Upper lobe of left lung (tissue), 6 donors: ENCODE measurements around the gene DCAF17. TPM values are rescaled to one million over a fixed set of nuclear protein-coding genes. Genes with fewer than 3 reads are reported as not detected.
"Not testable (repeated sequence)": the region's sequence is repeated elsewhere in the genome, so short reads cannot be mapped to it uniquely, and the experiment has no call there.

Source experiments
- ATAC-seq, 2 donors: fragments of 200-7000 bp; cut with Tn5 transposase; one replicate each; pipeline ENCODE4 v1.9.1; 2022; ENCODE audit warnings: mild to moderate bottlenecking in 2 of 2, moderate library complexity in 2 of 2; ENCODE audit not compliant: low FRiP score in 2 of 2
- DNase-seq, 2 donors: peaks; one replicate each; pipeline ENCODE4 v3.0.0-alpha.2; 2019 to 2020
- H3K27ac ChIP-seq, 4 donors: fragments of 200-600 bp; sonication (generic); one replicate each; pipeline ENCODE4 v1.5.1; 2016 to 2019
- H3K27me3 ChIP-seq, 4 donors: fragments of 200-600 bp; sonication (generic); one replicate each; pipeline ENCODE4 v1.5.1; 2017 to 2019
- H3K36me3 ChIP-seq, 4 donors: fragments of 200-600 bp; sonication (generic); one replicate each; pipeline ENCODE4 v1.5.1; 2016 to 2019
- H3K4me1 ChIP-seq, 4 donors: fragments of 200-600 bp; sonication (generic); one replicate each; pipeline ENCODE4 v1.5.1; 2018 to 2019
- H3K4me3 ChIP-seq, 4 donors: fragments of 200-600 bp; sonication (generic); one replicate each; pipeline ENCODE4 v1.5.1; 2017 to 2019; ENCODE audit warnings: mild to moderate bottlenecking in 2 of 4, moderate library complexity in 1 of 4
- H3K9me3 ChIP-seq, 4 donors: fragments of 200-600 bp; sonication (generic); one replicate each; pipeline ENCODE4 v1.5.1; 2018 to 2019
- CTCF ChIP-seq, 6 experiments: fragments of 450-650 bp in 4 of 6; fragments of 200-600 bp in 2 of 6; sonication (generic) in 2 of 6; IDR thresholded peaks; one replicate each; pipeline ENCODE4 v1.5.1; 2016 to 2019; ENCODE audit warnings: antibody characterized with exemption in 6 of 6
- EP300 ChIP-seq, 4 donors: sonication (generic); formaldehyde crosslinking; IDR thresholded peaks; one replicate each; pipeline ENCODE4 v1.5.1; 2017; ENCODE audit warnings: antibody characterized with exemption in 4 of 4, control low read depth in 2 of 4
- POLR2A ChIP-seq, 4 donors: fragments of 450-650 bp; IDR thresholded peaks; one replicate each; pipeline ENCODE4 v1.5.1; 2016 to 2017; ENCODE audit warnings: antibody characterized with exemption in 4 of 4, mild to moderate bottlenecking in 2 of 4
- POLR2AphosphoS5 ChIP-seq, 2 donors: sonication (generic); formaldehyde crosslinking; IDR thresholded peaks; one replicate each; pipeline ENCODE4 v1.5.1; 2017; ENCODE audit warnings: antibody characterized with exemption in 2 of 2
- WGBS, 2 donors: methylation state at CpG; one replicate each; pipeline ENCODE4 v1.1.5; 2017 to 2018; 5-methylcytosine and 5-hydroxymethylcytosine counted together
- total RNA-seq, 6 donors: library from RNA; depleted of rRNA in 4 of 6; stranded (reverse); fragments of >200 nt in 4 of 6; gene quantifications; one replicate each; pipeline versions ENCODE4 v1.1.0 to v1.2.1, GENCODE V29; 2016 to 2021
- donor health status: DM: no; HTN: no; CAD: no; lungs with moderate emphysema.
- donor health status: DM: no; HTN: yes; CAD: no; lungs with severe emphysema.

Gene DCAF17
- total RNA-seq, 6 donors from 2014 or later = 6.2 to 24.7 (median 11.9) TPM

- WGBS, 2 donors = 78 to 87% methylated on average over 2 of the region's 2 CpGs
- no peak overlapping the region for H3K4me3 ChIP-seq
- no peaks in the 10 kb centered on the region for H3K27me3 ChIP-seq
- no peak for TF ChIP-seq CTCF (IDR thresholded peaks at IDR 0.05)
- no peak for TF ChIP-seq EP300 (IDR thresholded peaks at IDR 0.05)
- no peak for TF ChIP-seq POLR2A (IDR thresholded peaks at IDR 0.05)
- TF ChIP-seq POLR2AphosphoS5 (IDR thresholded peaks at IDR 0.05) = no peak
- no peaks in the 10 kb centered on the region for H3K9me3 ChIP-seq
- ATAC-seq (no peak), DNase-seq (no peak)
- no peak overlapping the region for H3K27ac ChIP-seq
- no peaks in the 10 kb centered on the region for H3K36me3 ChIP-seq
- peaks cover 0 to 5% (median 0%) of the 10 kb centered on the region in 4 donors for H3K4me1 ChIP-seq
Observed at GRCh38 chr2:171412571-171413175, 21.4 kb upstream of the DCAF17 start.

- WGBS, 2 donors = 81 to 90% methylated on average over 4 of the region's 4 CpGs
- not testable (repeated sequence) for DNase-seq, H3K4me1 ChIP-seq, ATAC-seq, H3K27ac ChIP-seq, H3K9me3 ChIP-seq, H3K36me3 ChIP-seq, H3K27me3 ChIP-seq, H3K4me3 ChIP-seq
Observed at GRCh38 chr2:171414645-171415044, 19.4 kb upstream of the DCAF17 start.

- DNase-seq = peak in 1 of 2 donors; percentile 89
- no peaks in the 10 kb centered on the region for H3K9me3 ChIP-seq
- TF ChIP-seq CTCF (IDR thresholded peaks at IDR 0.05) (peak; percentile 51 to 76 (median 68)), POLR2A (IDR thresholded peaks at IDR 0.05) (no peak)
- no peaks in the 10 kb centered on the region for H3K36me3 ChIP-seq
- H3K27ac ChIP-seq = no peak overlapping the region
- H3K4me3 ChIP-seq = no peak overlapping the region
- peaks cover 0 to 5% (median 0%) of the 10 kb centered on the region in 4 donors for H3K4me1 ChIP-seq
- no peaks in the 10 kb centered on the region for H3K27me3 ChIP-seq
- ATAC-seq = peak; percentile 94 to 97
- WGBS, 2 donors = 33 to 34% methylated on average over 7 of the region's 7 CpGs
Observed at GRCh38 chr2:171416009-171416926, 17.8 kb upstream of the DCAF17 start.

GRCh38 chr2:171419333-171419732 lies 14.7 kb upstream of the DCAF17 start:
- no peak overlapping the region for H3K27ac ChIP-seq
- H3K36me3 ChIP-seq = no peaks in the 10 kb centered on the region
- no peak for TF ChIP-seq POLR2AphosphoS5 (IDR thresholded peaks at IDR 0.05)
- TF ChIP-seq EP300 (IDR thresholded peaks at IDR 0.05) = no peak
- no peak for TF ChIP-seq CTCF (IDR thresholded peaks at IDR 0.05)
- TF ChIP-seq POLR2A (IDR thresholded peaks at IDR 0.05) = no peak
- no peaks in the 10 kb centered on the region for H3K27me3 ChIP-seq
- ATAC-seq = no peak
- H3K9me3 ChIP-seq = peaks cover 0 to 11% (median 7%) of the 10 kb centered on the region in 4 donors
- peaks cover 0 to 5% (median 0%) of the 10 kb centered on the region in 4 donors for H3K4me1 ChIP-seq
- DNase-seq = no peak
- 86 to 90% methylated on average over 2 of the region's 2 CpGs for WGBS, 2 donors
- no peak overlapping the region for H3K4me3 ChIP-seq

- ATAC-seq (no peak), DNase-seq (no peak)
- TF ChIP-seq POLR2AphosphoS5 (IDR thresholded peaks at IDR 0.05) (no peak), POLR2A (IDR thresholded peaks at IDR 0.05) (no peak), EP300 (IDR thresholded peaks at IDR 0.05) (no peak), CTCF (IDR thresholded peaks at IDR 0.05) (no peak)
- Histone ChIP-seq H3K9me3 (peaks cover 0 to 13% (median 10%) of the 10 kb centered on the region in 4 donors), H3K4me1 (peaks cover 0 to under 1% (median 0%) of the 10 kb centered on the region in 4 donors), H3K27me3 (no peaks in the 10 kb centered on the region), H3K27ac (no peak overlapping the region), H3K36me3 (no peaks in the 10 kb centered on the region), H3K4me3 (no peak overlapping the region)
- 83 to 91% methylated on average over 3 of the region's 3 CpGs for WGBS, 2 donors
Observed at GRCh38 chr2:171420728-171421563, 13.1 kb upstream of the DCAF17 start.

- not testable (repeated sequence) for ATAC-seq, H3K36me3 ChIP-seq, H3K4me1 ChIP-seq, H3K27ac ChIP-seq, DNase-seq, H3K4me3 ChIP-seq, H3K27me3 ChIP-seq
- WGBS, 2 donors = 87 to 88% methylated on average over 2 of the region's 2 CpGs
- H3K9me3 ChIP-seq = peaks cover 0 to 13% (median 10%) of the 10 kb centered on the region in 4 donors
Observed at GRCh38 chr2:171422710-171423495, 11.1 kb upstream of the DCAF17 start.
